IPS-NIHi11 (cell line): ENCODE results near the gene USP24.
"Not testable (repeated sequence)": the region's sequence is repeated elsewhere in the genome, so short reads cannot be mapped to it uniquely, and the experiment has no call there.

Experiments used
- DNase-seq: peaks from one replicate; pipeline ENCODE4 v3.0.0; 2012; ENCODE audit warnings: mixed read lengths, low spot score

USP24 gene

DNA sequence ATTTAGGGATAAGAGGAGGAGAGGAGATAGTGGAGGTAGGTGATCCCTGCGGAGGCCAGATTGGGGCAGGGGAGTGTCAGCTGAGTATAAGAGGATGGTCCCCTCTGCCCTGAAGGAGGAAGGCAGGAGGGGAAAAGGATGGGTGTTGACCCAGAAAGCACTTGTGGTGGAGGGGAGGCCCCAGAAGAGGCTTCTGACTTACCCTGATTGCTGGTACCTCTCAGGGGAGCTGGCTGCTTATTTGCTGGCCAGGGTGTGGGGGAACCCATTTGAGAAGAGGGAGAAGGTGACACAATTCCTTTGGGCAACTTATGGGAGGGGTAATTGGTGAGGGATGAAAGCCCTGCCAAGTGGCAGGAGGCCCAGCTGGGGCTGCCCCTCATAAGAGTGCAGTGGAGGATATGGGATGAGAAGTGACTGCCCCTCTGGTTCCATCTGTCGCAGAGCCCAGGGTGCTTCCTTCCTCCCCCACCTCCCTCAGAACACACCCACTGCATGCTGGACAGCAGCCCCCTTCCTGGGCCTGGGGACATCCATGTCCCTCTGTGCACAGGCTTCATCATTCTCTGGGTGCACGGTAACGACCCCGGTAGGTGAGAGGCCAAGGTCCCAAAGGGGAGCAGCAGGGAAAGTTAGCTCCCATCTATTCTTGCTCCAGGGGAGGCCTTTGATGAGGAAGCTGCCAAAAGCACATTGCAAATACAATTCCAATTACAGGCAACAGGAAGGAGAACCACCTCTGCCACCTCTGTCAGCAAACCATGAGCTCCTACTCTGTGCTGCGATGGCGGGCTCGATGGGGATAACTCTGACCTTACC is 177.2 kb downstream of the USP24 start:
- DNase-seq = no peak

DNA sequence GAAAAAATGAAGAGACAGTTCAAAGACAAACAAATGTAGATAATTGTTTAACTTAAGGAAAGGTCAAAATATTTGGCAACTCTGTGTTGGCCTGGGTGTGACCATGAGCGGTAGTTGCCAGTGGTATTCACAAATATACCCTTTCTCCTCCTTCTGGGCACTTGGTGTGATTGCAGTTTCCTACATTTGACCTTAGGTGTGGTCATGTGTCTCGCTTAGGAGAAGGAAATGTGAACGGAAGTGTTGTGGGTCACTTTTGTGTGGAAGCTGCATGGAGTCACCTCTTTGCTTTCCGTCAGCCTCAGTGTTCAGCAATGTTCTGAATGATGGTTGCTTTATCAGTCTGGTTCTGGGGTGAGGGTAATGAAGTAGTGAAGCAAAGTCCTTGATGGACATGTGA is 179.3 kb downstream of the USP24 start:
- no peak for DNase-seq

DNA sequence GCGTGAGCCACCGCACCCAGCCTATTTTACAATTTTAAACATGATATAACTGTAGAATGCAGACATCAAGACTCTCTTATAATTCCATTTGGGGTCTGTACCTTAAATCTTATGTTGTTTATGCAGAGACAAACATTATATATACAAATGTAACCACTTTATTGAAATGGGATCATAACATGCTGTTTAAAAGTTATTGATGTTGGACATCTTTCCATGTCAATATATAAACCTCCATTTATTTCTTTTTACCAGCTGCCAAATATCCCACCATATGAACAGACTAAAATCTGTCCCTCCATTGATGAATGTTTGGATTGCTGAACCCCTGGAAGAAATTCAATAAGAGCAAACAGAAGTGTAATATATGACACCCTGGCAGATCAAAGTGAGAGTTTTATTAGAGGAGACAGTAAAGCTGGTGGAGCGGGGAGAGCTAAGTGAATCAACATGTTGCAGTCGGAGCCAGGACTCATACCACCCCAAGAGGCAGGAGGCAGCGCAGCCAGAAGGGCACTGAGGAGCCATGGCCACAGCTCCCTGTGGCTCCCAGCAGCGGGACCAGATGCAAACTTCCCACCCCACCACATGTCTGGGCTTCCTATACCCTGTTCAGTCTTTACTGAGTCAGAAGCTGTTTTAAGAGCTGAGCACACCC is 180.6 kb downstream of the USP24 start:
- no peak for DNase-seq

DNA sequence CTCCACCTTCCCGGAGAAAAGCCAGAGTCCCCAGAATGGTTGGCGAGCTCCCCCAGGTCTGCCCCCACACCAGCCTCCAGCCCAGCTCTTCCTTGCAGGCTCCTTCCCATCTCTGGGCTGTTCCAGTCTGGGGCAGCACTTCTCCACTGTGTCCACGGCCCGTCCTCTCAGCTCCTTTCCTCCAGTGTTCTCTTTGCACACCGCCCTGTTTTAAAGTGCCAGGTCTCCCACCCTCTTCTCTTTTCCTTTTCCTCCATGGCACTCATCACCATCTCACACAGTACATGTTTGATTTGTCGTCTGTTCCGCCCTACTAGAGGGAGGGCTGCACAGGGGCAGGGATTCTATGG is 181.9 kb downstream of the USP24 start:
- DNase-seq = no peak

DNA sequence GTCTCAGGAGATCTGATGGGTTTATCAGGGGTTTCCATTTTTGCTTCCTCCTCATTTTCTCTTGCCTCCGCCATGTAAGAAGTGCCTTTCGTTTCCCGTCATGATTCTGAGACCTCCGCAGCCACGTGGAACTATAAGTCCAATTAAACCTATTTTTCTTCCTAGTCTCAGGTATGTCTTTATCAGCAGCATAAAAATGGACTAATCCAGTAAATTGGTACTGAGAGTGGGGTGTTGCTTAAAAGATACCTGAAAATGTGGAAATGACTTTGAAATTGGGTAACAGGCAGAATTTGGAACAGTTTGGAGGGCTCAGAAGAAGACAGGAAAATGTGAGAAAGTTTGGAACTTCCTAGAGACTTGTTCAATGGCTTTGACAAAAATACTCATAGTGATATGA is 184.1 kb downstream of the USP24 start:
- DNase-seq = not testable (repeated sequence)

DNA sequence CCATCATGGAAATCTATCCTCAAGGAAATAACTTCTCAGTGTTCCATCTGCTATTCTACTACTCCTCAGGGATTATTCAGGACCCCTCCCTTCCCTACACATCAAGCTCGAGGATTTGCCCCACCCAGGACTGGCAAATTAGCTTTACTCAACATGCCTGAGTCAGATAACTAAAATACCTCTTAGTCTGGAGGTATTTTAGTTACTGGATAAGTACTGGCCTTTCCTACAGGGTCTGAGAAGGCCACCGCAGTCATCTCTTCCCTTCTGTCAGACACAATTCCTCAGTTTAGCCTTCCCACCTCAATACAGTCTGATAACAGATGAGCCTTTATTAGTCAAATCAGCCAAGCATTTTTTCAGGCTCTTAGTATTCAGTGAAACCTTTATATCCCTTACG is 188.5 kb downstream of the USP24 start:
- DNase-seq = not testable (repeated sequence)

DNA sequence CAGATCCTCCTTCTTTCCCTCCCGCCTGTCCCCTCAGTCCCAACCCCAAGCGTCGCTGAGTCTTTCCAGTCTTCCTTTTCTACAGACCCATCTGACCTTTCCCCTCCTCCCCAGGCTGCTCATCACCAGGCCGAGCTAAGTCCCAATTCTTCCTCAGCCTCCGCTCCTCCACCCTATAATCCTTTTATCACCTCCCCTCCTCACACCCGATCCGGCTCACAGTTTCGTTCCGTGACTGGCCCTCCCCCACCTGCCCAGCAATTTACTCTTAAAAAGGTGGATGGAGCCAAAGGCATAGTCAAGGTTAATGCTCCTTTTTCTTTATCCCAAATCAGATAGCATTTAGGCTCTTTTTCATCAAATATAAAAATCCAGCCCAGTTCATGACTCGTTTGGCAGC is 191.0 kb downstream of the USP24 start:
- DNase-seq = not testable (repeated sequence)

DNA sequence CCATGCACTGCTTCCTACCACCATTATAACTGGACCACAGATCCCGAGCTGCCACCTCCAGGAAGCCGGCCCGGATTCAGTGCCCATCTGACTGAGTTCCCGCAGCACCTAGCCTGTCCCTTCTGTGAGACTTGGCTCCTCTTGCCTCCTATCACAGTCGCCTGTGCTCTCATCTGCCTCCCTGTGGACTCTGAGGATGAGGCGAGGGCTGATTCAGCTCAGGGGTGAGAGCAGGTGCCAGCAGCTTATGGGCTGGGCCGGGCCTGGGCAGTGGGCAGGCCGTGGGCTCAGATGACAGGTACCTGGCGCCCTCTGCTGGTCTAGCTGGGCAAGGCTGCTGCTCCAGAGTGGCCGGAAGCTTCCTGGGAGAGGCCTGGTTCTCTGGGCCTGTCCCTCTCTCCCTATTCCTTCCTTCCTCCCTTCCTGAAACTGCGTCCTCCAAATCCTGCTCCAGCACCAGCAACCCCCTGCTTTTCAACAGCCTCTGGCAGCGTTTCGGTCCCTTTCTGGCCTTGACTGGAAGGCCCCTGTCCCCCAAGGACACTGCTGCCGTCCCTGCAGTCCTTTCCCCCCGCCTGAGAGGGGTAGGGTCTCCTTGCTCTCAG is 193.1 kb downstream of the USP24 start:
- peak; percentile 97 for DNase-seq

DNA sequence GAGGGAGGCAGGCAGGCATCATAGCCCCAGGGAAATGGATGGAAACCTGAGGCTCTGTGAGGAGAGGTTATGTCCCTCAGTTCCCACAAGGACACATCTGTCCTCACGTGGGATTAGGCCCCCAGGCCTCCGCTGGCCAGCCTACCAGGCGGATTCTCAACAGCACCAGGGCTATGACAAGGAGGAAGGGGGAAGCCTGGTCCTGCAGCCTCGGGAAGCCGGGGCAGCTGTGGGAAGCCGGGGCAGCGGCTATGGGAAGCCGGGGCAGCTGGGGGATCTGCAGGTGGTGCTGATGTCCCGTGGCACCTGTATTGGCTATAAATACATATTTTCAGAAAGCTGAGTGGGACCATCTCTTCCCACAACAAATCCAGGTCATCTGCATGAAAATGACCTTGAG is 196.8 kb downstream of the USP24 start:
- no peak for DNase-seq
